ENCODE measurements around the gene CCDC88C.

Gene CCDC88C

DNA sequence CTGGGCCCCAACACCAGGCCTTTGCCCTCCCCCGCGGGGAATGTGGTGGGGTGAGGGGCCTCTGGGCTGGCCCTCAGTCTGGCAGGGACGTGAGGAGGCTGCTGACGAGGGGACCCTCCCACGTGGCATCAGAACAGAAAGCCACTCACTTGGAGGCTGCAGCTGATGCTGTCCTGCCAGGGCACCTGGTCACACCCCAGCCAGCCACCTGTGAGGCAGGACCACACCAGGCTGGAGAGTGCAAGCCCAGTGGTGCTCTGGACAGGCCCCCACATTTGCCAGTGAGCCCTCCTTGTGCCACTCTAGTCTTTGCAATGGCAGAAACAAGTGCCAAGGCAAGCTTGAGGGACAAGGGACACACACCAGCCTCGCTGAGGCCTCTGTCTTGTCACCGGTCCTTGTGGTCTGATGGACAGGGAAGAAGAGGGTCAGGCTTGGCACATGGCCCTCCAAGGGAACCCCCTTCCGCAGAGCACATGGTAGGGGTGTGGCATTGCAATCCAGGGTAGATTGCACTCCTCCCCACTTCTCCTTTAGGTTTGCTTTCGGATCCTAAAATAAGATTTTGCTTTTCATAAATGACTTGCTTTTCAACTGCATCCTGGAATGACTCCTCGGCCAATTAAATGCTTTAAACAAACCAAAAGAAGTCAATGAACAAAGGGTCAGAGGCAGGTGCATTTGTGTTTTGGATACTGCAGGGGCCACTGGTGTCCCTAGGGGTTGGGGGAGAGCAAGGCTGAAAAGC lies 53.7 kb downstream of the CCDC88C start:
- DNase-seq, result no peak

DNA sequence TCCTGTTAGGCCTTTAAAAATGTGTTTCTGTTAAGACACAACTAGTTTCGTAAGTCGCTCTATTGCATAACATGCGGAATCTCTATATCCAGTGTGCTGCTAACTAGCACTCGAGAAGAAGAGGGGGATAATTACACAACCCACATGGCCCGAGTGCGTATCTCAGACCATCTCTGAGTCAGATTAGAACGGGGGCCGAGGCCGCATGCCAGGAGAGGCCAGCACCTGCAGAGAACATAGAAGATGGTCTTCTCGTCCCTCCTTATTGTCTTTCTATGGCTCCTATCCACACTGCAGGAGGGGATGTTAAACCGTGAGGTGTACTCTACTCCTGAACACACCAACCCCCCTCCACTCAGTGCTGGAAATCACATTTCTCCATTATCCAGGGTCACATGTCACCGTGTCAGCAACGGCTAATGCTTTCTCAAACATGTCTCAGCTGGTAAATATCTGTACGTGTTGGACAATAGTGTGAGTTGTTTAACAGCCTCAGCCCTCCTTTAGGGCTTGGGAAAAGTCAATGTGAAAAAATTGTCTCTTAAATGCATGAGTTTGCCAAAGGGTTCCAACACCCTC lies 56.3 kb downstream of the CCDC88C start:
- no peak for DNase-seq

- no peak for DNase-seq
Measured at GRCh38 chr14:91360490-91361232, 57.0 kb downstream of the CCDC88C start.

GRCh38 chr14:91358654-91359220 lies 58.9 kb downstream of the CCDC88C start:
- no peak for DNase-seq

DNA sequence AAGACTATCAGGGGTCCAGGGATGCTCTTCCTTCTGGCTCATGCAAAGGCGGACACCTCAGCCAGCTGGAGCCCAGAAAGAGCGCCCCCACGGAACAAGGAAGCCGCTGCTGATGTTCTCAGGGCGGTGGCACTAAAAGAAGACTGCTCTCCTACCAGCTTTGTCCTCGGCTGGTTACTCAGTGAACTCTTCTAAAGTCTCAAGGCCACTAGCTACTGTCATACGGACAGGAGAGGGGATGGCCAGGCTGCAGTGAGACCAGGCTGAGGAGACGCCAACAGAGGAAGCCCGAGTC lies 59.6 kb downstream of the CCDC88C start:
- DNase-seq, result no peak

DNA sequence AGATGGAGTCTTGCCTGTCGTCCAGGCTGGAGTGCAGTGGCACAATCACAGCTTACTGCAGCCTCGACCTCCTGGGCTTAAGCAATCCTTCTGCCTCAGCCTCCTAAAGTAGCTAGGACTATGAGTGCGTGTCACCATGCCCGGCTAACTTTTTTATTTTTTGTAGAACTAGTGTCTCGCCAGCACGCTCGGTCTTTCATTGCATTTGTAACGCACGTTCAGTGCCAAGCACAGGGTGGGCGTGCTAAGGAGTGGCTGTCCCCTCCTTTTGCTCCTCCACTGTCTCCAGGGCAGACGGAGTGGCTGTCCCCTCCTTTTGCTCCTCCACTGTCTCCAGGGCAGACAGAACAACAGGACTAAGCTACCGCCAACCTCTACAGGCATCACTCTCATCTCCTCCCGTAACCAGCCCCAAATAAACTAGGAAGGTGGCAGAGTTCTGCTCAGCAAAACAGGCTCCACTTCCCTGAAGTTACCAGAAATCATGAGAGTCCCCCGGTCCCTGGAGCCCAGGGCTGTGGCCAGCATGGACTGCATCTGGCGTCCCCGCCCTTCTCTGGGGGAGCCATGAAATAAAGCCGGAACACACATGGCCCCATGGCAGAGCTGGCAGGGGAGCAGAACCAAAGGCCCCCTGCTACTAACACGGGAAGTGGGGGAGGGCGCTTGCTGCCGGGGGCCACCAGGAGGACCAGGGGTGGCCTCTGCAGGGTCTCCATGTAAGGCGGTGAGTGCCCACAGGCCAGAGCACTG lies 60.2 kb downstream of the CCDC88C start:
- no peak for DNase-seq

GRCh38 chr14:91356181-91356763 lies 61.3 kb downstream of the CCDC88C start:
- peak; percentile 72 for DNase-seq

- no peak for DNase-seq
Measured at GRCh38 chr14:91354979-91355685, 62.5 kb downstream of the CCDC88C start.

DNA sequence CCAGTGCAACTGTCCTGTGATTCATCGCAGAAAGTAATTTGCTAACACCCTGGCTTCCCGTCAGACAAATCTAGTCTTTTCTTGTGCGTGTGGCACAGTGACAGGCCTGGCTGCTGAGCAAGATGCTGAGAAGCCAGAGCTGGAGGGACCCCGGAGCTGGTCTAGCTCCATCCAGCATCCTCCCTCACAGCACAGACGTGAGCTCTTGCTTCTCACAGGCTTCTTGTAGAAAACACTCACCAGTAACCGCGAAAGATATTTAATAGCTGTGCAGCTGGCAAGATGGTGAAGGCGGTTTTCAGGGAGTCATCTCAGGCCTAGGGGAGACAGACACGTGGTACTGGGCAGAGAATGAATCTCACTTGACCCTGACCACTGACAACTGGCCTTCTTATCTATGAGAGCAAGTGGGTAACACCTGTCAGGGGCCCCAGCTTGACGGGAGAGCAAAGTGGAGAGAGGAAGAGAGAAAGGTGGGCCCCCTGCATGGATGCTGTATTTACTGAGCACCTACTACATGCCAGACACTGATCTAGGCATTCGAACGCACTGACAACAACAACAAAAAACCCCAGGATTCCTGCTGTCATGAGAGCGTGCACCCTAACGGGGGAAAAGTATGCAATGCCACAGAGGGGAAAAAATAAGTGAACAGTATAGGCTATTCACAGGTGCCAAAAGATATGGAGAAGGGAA lies 63.3 kb downstream of the CCDC88C start:
- no peak for DNase-seq

DNA sequence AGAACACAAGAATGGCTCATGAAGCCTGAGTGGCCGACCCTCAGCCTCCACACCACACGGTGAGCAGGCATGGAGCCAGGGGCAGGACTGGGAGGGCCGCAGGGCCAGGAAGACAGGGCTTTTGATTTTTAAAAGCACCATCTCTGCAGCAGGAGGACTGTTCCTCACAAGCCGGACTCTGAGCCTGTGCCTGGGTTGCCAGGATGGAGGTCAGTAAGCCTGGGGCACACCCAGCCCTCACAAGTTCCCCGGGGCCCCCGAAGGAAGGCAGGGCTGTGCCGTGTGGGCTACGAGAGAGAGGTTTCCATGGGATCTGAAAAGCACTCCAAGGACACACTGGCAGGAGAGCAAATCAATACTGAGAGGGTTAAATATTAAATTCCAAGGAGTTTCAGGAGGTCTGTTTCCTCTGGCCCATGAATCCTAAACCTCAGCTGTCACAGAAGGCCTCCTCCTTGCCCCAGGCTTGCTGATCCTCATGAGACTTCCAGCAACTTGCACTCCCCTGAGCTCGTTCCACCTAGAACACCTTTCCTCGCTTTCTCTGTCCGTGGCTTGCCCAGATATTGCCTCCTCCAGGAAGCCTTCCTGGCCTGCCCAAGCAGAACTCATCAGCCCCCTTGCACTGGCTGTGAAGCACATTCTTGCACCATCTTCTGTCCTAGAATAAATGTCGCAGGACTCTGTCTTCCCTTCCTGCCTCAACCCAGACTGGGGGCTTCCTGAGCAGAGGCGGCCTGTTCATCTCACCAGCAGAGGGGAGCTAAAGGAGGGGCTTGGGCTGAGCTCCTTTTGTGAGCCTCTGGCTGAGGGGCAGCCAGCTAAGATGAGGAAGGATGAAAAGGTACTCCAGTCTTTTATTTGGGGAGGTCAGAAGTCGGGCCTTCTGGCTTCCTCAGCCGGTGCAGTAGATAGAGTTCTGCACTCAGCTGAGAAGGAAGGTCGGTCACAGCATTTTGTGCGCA lies 64.6 kb downstream of the CCDC88C start:
- no peak for DNase-seq

DNA sequence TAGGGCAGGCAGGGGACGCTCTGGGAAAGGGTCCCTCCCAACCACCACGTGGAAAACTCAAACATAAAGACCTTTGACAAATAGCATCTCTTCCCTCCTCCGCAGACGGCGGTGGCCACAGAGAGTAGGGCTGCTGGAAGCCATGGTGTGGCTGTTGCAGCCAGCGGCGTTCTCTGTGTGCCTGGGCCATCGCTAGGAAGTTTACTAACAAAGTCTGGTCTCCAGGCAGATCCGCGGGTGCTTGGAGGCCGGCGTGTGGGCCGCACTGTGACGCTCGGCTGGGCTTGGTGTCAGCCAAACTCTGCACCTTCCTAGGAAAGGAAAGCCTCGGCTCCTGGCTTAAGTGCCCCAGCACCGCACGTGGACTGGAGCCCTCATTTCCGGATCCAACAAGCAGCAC lies 65.6 kb downstream of the CCDC88C start:
- no peak for DNase-seq

DNA sequence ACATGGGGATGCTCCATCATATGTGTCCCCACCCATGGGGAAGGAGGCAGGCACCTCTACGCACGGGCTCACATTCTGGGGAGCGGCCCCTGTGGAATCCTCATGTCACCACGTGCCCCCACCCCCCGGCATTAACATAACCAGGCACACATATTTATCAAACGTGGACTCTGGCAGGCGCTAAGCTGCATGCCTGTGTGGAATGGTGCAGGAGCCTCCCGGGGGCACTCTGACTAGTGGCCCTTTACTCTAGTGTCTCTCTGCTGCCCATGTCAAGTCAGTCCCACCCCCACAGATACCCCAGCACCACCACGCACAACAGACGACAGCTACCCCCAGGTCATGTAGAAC lies 66.1 kb downstream of the CCDC88C start:
- no peak for DNase-seq

DNA sequence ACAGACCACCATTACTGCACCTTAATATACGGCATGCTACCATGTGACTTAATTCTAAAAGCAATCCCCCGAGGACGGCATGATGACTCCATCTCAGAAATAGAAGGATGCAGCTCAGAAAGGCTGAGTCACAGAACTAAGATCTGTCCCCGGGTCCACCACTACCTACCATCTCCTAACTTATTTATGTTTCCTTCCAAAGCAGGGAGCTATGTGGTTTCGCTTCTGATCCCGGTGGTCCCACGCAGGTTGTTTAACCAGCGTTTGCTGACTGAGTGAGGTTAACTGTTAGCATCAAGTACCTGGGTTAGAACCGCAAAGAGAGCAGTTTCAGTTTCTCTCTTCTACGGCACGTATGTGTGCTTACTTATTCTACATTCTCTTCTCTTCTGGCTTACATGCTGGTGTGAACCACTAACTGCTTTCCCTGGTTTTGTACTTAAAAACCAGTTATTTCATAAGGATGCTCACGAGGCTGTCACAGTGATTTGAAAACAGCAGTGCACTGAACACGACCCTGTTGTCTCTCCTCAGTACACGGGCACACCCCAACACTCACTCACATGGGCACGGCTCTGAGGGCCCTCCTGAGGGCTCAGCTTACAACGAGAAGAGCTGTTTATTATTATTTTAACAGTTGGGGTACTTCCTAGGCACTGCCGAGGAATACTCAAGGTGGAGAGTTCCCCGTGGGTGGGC lies 66.7 kb downstream of the CCDC88C start:
- DNase-seq, result no peak

GRCh38 chr14:91350483-91350812 lies 67.2 kb downstream of the CCDC88C start:
- no peak for DNase-seq

- DNase-seq, result no peak
Measured at GRCh38 chr14:91349481-91350074, 68.0 kb downstream of the CCDC88C start.

DNA sequence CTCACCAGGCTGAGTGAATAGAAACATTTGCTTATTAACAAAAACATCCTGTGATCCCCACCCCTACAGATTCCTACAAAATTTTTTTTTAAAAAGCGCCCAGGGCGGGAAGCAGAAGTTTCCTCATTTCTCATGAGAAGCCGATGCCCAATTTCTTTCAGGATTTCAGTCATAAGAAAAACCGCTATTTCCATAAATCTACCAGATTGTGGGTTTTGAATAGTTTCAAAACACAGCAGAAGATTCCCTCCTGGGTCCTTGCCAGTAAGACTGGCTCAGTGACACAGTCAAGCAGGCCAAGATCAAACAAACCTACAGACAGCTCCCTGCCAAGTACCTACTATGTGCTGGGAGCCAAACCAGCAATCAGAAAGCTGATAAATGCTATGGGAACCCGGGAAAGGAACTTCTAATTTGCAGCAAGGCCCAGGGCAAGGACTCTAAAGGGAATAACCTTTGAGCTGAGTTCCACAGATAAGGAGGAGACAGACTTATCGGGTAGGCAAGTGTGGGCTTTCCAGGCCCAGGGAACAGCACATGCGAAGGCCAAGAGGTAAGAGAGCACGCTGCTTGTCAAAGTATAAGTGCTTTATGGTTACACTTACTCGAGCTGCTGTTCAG lies 68.7 kb downstream of the CCDC88C start:
- DNase-seq, result no peak

DNA sequence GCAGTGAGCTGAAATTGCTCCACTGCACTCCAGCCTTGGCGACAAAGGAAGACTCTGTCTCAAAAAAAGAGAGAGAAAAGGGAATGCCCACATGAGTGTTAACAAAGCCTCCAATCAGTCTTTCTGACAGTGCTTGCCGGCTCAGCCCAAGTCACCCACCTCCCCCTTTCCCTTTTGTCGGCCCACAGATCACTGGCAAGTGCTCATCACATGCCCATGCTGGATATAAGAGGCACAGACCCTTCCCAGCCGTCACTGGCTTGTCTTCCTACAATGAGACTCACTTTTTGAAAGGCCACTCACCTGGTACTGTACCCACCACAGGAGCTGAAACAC lies 70.8 kb downstream of the CCDC88C start:
- no peak for DNase-seq

GRCh38 chr14:91344096-91344495 lies 73.5 kb downstream of the CCDC88C start:
- DNase-seq, result no peak

DNA sequence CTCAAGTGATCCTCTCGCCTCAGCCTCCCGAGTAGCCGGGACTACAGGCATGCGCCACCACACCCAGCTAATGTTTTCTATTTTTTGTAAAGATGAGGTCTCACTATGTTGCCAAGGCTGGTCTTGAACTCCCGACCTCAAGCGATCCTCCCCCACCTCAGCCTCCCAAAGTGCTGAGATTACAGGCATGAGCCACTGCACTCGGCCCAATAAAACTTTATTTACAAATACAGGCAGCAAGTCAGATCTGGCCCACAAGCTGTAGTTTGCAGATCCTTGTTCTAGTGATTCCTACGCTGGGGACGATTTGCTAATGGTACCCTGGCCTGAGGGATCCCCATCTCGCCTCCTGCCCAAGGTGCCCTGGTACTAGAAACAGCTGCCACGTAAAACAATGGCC lies 74.6 kb downstream of the CCDC88C start:
- no peak for DNase-seq
